ENCODE results near the gene IL17A. TPM values are rescaled to one million over a fixed set of nuclear protein-coding genes. Genes with fewer than 3 reads are reported as not detected.

IL17A gene

Small RNAs within 50 kb of the gene (small RNA-seq; reads per million reads assigned to genes)
- not detected for gene MIR133B (ENCODE audit: low read depth)
- not detected for gene MIR206 (ENCODE audit: low read depth)

All from mesenchymal stem cell (in vitro differentiated cells and primary cell).